ENCODE results near the gene PAN2.
"Not testable (repeated sequence)": the region's sequence is repeated elsewhere in the genome, so short reads cannot be mapped to it uniquely, and the experiment has no call there.

Gene PAN2

GRCh38 chr12:56350662-56351061, 16.9 kb upstream of the PAN2 start:
- DNase-seq (ENCODE audit: low read depth in 1 of 2, low spot score in 1 of 2) = no peak
- H3K27me3 ChIP-seq (ENCODE audit: insufficient read depth, poor library complexity, severe bottlenecking) = no peaks in the 10 kb centered on the region
- TF ChIP-seq, protein P1, sequence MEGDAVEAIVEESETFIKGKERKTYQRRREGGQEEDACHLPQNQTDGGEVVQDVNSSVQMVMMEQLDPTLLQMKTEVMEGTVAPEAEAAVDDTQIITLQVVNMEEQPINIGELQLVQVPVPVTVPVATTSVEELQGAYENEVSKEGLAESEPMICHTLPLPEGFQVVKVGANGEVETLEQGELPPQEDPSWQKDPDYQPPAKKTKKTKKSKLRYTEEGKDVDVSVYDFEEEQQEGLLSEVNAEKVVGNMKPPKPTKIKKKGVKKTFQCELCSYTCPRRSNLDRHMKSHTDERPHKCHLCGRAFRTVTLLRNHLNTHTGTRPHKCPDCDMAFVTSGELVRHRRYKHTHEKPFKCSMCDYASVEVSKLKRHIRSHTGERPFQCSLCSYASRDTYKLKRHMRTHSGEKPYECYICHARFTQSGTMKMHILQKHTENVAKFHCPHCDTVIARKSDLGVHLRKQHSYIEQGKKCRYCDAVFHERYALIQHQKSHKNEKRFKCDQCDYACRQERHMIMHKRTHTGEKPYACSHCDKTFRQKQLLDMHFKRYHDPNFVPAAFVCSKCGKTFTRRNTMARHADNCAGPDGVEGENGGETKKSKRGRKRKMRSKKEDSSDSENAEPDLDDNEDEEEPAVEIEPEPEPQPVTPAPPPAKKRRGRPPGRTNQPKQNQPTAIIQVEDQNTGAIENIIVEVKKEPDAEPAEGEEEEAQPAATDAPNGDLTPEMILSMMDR (IDR thresholded peaks at IDR 0.05; ENCODE audit: insufficient read depth, low read length) = no peak
- H3K27ac ChIP-seq (replicated peaks) = no peak overlapping the region
- no peak overlapping the region for H3K4me3 ChIP-seq (replicated peaks; ENCODE audit: insufficient read depth, low read length)

GRCh38 chr12:56348776-56349175, 15.0 kb upstream of the PAN2 start:
- Histone ChIP-seq H3K27ac (replicated peaks) (no peak overlapping the region), H3K4me3 (replicated peaks; ENCODE audit: insufficient read depth, low read length) (no peak overlapping the region), H3K27me3 (ENCODE audit: insufficient read depth, poor library complexity, severe bottlenecking) (no peaks in the 10 kb centered on the region)
- DNase-seq (ENCODE audit: low read depth in 1 of 2, low spot score in 1 of 2) = no peak
- TF ChIP-seq, protein P2, sequence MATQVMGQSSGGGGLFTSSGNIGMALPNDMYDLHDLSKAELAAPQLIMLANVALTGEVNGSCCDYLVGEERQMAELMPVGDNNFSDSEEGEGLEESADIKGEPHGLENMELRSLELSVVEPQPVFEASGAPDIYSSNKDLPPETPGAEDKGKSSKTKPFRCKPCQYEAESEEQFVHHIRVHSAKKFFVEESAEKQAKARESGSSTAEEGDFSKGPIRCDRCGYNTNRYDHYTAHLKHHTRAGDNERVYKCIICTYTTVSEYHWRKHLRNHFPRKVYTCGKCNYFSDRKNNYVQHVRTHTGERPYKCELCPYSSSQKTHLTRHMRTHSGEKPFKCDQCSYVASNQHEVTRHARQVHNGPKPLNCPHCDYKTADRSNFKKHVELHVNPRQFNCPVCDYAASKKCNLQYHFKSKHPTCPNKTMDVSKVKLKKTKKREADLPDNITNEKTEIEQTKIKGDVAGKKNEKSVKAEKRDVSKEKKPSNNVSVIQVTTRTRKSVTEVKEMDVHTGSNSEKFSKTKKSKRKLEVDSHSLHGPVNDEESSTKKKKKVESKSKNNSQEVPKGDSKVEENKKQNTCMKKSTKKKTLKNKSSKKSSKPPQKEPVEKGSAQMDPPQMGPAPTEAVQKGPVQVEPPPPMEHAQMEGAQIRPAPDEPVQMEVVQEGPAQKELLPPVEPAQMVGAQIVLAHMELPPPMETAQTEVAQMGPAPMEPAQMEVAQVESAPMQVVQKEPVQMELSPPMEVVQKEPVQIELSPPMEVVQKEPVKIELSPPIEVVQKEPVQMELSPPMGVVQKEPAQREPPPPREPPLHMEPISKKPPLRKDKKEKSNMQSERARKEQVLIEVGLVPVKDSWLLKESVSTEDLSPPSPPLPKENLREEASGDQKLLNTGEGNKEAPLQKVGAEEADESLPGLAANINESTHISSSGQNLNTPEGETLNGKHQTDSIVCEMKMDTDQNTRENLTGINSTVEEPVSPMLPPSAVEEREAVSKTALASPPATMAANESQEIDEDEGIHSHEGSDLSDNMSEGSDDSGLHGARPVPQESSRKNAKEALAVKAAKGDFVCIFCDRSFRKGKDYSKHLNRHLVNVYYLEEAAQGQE (IDR thresholded peaks at IDR 0.05; ENCODE audit: insufficient replicate concordance, low read depth) = no peak
- TF ChIP-seq SPI1 (IDR thresholded peaks at IDR 0.05; ENCODE audit: borderline replicate concordance, low read depth) (no peak), GABPA (IDR thresholded peaks at IDR 0.05; ENCODE audit: low read depth) (no peak), POLR2AphosphoS5 (IDR thresholded peaks at IDR 0.05; ENCODE audit: low read depth) (no peak)
- TF ChIP-seq, protein P1 (IDR thresholded peaks at IDR 0.05; ENCODE audit: insufficient read depth, low read length) = no peak

DNA sequence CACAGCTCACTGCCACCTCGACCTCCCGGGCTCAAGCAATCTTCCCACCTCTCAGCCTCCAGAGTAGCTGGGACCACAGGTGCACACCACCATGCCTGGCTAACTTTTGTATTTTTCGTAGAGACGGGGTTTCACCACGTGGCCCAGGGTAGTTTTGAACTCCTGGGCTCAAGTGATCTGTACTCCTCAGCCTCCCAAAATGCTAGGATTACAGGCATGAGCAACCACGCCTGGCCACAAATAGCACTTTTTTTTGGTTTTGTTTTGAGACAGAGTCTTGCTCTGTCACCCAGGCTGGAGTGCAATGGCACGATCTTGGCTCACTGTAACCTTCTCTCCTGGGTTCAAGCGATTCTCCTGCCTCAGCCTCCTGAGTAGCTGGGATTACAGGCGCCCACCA, 13.5 kb upstream of the PAN2 start:
- not testable (repeated sequence) for H3K27me3 ChIP-seq (ENCODE audit: insufficient read depth, poor library complexity, severe bottlenecking)

DNA sequence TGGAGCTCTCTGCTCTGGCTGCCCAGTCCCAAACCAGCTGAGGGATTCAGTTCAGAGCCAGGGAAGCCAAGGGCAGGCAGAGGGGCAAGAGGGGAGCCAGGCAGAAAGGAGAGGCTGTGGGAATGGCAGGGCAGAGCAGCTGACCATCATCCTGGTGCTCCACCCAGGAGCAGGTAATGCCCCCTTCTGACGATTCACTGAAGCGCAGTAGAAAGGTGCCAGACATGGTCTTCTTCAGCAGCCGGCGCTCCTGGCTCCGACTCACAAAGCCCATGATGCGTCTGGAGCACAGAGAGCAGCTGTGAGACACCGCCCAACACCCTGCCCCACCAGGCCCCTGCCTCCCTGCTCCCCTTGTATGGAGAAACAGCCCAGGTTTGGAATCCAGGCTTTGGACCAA, 12.9 kb upstream of the PAN2 start:
- TF ChIP-seq, protein P2 (IDR thresholded peaks at IDR 0.05; ENCODE audit: insufficient replicate concordance, low read depth) = no peak
- TF ChIP-seq, protein P1 (IDR thresholded peaks at IDR 0.05; ENCODE audit: insufficient read depth, low read length) = peak; percentile 13
- Histone ChIP-seq H3K27ac (replicated peaks) (no peak overlapping the region), H3K4me3 (replicated peaks; ENCODE audit: insufficient read depth, low read length) (no peak overlapping the region), H3K27me3 (ENCODE audit: insufficient read depth, poor library complexity, severe bottlenecking) (no peaks in the 10 kb centered on the region)
- DNase-seq (ENCODE audit: low read depth in 1 of 2, low spot score in 1 of 2) = no peak

More for the DNA sequence above, 13.5 kb upstream of the PAN2 start:
- not testable (repeated sequence) for DNase-seq (ENCODE audit: low read depth in 1 of 2, low spot score in 1 of 2); H3K27ac ChIP-seq (replicated peaks); H3K4me3 ChIP-seq (replicated peaks; ENCODE audit: insufficient read depth, low read length)

- DNase-seq (ENCODE audit: low read depth in 1 of 2, low spot score in 1 of 2); H3K27me3 ChIP-seq (ENCODE audit: insufficient read depth, poor library complexity, severe bottlenecking); H3K4me3 ChIP-seq (replicated peaks; ENCODE audit: insufficient read depth, low read length); H3K27ac ChIP-seq (replicated peaks): not testable (repeated sequence)
These were observed 8.5 kb upstream of the PAN2 start for GRCh38 chr12:56342290-56342689.
